GM21737 (cell line): Measurements from ENCODE around the gene SCNN1A.

Experiments used
- ATAC-seq: cut with Tn5 transposase; IDR thresholded peaks from one replicate; pipeline ENCODE4 v1.9.1; 2021; ENCODE audit warnings: mild to moderate bottlenecking, moderate library complexity; ENCODE audit not compliant: unreplicated experiment

The SCNN1A gene

DNA sequence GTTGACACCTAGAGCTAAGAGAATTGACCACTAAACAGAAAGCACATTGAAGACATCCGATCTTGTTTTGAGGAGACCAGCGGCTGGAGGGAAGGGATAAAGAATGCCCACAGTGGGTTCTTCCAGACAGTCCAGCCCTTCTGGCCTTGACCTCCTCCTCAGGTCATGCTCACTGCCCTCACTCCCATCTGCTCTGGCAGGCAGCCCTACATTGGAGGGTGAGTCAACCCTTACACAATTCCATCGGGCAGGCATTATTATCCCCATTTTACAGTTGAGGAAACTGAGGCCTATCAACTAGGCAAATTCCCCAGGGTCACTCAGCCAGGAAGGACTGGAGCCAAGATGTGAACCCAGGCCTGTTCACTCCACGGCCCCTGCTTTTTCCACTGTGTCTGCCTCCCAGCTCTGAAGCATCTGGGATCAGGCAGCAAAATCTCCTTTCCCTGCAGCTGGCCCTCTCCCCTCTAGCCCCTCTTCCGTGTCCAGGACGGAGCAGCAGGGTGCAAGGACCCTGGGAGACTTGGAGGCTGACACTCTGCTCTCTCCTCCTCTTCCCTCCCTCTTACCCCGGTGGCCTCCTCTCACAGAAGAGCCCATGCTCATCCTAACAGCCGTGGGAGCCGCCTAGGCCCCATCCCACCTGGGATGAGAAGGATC is 5.3 kb downstream of the SCNN1A start:
- ATAC-seq = no peak

DNA sequence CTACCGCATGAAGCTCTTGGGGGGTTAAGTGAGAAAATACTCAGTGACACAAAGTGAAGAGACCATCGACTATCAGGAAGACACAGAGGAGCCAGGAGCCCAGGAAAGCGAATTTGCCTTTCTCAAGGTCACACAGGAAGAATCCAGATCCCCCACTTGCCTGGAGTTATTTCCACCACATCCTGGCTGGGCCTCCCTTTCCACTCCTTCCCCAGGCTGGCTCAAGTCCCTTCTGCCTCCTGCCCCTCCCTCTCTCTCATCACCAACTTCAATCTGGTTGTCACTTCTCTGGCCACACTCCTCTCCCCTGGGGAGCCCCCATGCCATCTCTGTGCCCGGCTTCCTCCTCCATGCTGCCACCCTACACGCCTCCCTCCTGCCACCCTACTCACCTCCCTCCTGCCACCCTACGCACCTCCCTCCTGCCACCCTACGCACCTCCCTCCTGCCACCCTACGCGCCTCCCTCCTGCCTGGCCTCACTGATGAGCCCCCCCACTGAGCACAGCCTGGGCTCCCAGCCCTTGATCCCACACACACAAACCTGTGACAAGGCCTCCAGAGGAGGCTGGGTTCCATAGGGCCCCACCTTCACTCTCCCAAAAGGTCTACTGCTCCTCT is 6.3 kb downstream of the SCNN1A start:
- ATAC-seq = no peak

DNA sequence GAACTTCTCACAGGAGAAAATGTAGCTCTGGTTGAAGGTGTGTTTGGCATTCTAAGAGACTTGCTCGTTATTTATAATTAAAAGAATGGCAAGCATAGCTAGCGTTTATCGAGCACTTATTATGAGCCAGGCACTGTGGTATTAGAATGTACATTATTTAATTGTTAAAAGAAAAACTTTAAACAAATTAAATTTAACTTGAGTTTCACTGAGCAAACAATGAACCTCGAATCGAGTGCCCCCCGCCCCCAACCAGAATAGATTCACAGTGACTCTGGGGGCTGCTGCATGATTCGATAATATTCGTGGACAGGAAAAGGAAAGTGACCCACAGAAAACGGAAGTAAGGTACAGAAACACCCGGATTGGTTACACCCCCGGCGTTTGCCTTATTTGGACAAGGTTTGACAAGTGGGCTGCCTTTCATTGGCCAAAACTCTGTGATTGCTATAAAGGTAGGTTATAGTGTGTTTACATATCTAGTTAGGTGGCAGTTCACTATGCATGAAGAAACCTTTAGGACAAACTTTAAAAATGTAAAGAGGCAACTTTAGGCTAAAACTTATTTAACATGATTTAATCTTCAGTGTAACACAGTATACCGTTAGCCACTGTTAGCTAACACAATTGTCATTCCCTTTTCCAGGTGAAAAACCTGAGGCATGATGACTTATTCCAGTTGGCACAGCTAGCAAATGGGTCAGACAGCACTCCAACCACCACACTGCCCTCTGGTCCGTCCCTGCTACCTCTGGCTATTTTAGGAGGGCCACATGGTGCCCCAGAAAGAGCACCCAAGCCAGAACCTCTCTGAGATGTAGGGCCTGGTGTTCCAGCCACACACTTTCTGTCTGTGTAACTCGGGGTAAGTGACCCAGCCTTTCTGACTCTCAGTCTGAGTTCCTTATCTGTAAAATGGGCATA is 7.1 kb downstream of the SCNN1A start:
- no peak for ATAC-seq

GRCh38 chr12:6367065-6367968 is 8.0 kb downstream of the SCNN1A start:
- ATAC-seq = no peak

DNA sequence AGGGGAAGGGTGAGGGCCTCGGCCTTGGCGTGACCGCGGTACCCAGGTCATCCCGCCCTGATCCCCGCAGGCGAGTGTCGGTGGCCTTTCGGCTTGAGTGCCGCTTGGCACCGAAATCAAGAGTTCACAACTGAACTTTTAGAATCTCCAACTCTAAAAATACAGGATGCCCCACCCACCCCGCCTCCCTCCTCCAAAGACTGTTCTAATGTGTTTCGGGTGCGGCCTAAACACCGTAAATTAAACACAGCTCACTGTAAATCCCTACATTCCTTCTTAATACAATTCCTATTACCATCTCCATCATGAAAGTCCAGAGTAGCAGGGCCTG is 11.4 kb downstream of the SCNN1A start:
- ATAC-seq = no peak

DNA sequence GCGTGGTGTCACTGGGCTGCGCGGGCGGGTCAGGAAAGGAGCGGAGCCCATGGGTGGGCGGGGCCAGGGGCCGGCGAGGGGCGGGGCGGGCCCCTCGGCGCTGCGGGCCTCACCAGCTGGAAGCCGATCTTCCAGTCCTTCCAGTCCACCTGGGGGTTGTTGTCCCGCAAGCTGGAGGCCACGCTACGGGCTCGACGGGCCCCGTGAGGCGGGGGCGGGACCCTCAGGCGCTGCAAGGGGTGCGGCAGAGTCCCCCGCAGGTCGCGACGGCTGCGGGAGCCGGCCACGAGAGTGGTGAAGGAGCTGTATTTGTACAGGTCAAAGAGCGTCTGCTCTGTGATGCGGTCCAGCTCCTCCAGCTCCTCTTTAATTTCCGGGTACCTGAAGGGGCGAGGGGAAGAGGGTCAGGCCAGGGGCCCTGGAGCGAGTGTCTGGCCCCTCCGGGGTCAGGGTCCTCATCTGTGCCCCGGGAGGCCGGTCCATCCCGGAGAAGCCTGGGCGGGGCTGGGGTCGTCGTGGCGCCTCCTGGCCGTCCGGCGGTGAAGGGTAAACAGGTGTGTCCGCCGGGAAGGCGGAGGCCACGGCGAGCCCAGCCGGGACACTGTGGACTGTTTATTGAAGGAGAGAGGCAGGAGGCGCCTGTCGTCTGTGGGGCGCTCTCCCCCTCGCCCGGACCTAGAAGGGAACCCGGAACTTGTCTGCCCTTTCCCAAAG is 11.9 kb downstream of the SCNN1A start:
- no peak for ATAC-seq

DNA sequence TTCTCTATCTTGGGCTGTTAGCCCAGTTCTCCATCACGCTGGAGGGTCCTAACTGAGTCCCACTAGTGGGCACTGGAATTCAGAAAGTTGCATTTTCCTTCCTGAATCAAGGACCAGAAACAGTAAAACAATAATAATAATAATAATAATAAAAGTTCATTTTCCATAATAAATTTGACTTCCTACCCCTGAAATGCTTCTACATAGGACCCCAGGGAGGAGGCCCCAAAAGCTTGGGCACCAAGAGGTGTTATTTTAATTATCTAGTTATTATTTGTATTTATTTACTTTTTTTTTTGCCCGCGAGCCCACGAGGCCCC is 12.4 kb downstream of the SCNN1A start:
- no peak for ATAC-seq

DNA sequence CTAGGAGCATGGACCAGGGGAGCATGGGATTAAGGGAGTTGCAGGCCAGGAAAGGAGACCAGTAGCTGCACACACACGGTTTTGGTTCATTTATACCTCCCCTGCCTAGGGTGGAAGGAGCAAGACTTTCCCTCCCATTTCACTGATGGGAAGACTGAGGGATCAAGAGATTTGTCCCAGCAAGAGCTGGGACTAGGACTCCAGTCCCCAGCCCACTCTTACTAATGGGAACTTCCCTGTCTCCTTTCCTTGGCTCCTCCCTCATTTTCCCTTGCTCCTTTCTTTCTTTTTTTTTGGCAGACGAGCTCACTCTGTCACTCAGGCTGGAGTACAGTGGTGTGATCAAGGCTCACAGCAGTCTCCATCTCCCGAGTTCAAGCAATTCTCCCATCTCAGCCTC is 13.0 kb downstream of the SCNN1A start:
- no peak for ATAC-seq

DNA sequence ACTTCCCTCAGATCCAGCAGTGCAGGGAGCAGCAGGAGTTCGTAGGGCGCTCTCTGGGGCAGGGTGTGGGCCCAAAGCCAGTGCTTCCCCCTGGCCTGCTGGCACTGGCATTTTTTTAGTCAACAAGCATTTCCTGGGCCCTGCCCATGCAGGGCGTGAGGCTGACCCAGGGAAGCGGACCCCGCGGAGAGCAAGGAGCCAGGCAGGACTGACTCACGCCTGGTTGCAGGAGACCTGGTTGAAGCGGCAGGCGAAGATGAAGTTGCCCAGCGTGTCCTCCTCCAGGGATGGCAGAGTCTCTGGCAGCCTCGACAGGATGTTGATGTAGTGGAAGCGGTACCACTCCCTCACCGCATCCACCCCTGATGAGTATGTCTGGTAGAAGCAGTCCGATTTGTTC is 13.5 kb downstream of the SCNN1A start:
- ATAC-seq = no peak

- ATAC-seq = no peak
Measured at GRCh38 chr12:6360578-6361490, 14.5 kb downstream of the SCNN1A start.

- ATAC-seq = no peak
Measured at GRCh38 chr12:6360080-6360571, 15.2 kb downstream of the SCNN1A start.

DNA sequence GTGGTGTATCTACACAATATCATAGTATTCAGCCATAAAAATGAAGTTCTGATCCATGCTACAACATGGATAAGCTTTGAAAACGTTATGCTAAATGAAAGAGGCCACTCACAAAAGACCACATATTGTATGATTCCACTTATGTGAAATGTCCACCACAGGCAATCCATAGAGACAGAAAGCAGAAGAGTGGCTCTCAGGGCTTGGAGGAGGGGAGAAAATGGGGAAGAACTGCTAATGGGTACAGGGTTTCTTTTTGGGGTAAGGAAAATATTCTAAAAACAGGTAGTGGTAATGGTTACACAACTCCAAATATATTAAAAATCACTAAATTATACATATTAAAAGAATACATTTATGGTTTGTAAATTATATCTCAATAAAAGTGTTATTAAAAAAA is 16.5 kb downstream of the SCNN1A start:
- no peak for ATAC-seq

GRCh38 chr12:6356374-6356820 is 19.0 kb downstream of the SCNN1A start:
- ATAC-seq = no peak

GRCh38 chr12:6355491-6356373 is 19.6 kb downstream of the SCNN1A start:
- ATAC-seq = no peak

DNA sequence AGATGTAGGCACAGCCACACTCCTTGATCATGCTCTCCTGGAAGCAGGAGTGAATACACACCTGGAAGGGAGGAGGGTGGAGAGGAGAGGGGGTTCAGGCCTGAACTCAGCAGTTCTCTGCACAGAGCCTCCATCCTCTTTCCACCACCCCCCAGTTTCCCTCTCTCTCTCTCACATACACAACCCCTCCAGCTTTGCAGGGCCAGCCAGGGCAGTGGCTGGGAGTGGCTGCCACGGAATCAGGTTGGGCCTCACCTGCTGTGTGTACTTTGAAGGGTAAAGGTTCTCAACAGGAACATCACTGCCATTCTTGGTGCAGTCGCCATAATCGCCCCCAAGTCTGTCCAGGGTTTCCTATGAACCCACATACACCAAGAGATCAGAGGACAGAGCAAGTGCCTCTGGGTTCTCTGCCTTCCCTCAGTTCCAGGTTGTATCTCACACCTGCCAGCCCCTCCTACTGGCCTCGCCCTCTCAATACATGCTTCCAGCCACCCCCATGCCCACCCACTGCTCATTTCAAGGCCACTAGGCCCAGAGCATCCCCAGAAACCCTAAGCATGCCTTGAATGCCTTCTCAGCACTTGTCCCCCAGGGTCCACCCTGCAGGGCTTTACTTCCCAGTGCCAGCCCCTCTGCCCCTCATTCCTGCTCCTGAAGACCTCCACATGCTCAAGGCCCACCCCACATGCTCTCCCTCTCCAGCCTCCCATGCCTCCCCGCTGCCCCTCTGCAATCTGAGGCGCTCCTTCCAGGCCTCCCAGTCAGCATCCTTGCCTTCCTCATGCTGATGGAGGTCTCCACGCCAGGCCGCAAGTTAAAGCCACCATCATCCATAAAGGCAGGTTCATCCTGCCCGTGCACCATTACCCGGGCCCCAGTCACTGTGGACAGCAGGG is 20.6 kb downstream of the SCNN1A start:
- no peak for ATAC-seq

DNA sequence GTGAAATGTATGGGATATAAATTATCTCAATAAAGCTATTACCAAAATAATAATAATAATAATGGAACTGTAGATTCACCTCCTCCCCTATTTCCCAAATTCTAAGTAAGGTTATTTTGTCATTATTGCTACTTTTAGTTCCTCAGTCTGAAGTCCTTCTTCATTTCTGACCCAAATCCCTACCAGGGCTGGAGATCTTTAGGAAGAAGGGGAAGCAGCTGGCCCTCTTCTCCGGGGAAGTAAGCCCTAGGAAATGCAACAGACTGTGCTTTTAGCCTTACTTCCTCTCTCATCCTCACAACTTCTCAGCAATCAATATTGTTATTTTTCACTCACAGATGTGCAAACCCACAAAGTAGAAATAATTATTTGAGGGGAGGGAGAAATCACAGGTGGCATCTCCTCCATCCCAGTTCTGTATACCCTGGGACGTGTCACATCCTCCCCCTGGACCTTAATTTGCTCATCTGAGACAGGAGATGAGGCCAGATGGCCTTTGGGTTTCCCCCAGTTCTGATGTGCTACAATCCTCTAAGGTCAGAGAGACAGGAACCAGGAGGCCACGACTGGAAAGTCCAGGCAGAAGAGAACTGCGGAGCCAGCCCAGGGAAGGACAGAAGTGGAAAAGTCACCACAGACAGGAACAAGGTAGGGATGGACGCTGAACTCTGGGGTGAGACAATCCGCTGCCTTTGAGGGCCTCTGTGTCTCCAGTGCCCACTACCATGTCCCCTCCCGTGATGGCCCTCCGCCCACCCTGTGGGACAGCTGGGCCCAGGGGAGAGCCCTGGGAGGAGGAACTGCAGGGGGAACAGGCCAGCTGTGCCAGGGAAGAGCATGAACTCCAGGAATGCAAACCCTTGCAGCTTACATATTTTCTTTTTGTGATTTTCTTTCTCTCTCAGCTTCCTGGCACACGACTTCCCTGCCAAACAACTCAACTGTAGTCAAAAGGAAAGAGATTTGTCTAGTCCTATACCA is 22.9 kb downstream of the SCNN1A start:
- ATAC-seq = no peak
